ENCODE results near the gene MNX1. TPM values are rescaled to one million over a fixed set of nuclear protein-coding genes. Genes with fewer than 3 reads are reported as not detected.

The MNX1 gene
- total and polyA plus RNA-seq, 10 of the 15 experiments (the other 5 are each of a cell fraction or from before 2014, with no cell fraction given): 0.22 to 2.7 (median 1.3) TPM; not detected in 1

DNA sequence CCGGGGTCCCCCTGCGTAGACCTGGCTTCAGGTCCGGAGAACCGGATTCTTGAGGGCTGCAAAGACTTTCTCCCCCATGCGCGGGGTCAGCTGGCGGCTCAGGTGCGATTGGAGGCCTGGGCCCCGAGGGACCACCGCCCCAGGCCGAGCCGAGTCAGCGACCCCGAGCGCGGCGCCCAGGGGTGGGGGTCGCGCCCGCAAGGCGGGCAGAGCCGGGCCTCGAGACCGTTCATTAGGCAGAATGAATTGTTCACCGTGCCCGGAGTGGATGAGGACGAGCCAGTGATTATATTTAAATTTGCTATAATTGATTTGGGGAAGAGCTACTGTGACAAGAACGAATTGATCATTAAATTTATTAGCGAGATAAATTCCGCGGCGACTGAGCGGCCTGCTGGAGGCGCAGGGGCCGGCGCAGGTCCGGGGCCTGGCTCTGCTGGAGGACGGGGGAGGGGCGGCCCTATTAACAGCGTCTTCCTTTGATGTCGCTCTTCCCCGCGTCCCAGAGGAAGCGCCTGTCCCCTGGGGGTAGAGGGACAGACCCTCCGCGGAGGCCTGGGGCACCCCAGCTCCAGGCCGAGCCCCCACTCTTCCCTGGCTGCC lies 7.5 kb downstream of the MNX1 start (continued):
- TF ChIP-seq IKZF2 (IDR thresholded peaks at IDR 0.05): no peak

DNA sequence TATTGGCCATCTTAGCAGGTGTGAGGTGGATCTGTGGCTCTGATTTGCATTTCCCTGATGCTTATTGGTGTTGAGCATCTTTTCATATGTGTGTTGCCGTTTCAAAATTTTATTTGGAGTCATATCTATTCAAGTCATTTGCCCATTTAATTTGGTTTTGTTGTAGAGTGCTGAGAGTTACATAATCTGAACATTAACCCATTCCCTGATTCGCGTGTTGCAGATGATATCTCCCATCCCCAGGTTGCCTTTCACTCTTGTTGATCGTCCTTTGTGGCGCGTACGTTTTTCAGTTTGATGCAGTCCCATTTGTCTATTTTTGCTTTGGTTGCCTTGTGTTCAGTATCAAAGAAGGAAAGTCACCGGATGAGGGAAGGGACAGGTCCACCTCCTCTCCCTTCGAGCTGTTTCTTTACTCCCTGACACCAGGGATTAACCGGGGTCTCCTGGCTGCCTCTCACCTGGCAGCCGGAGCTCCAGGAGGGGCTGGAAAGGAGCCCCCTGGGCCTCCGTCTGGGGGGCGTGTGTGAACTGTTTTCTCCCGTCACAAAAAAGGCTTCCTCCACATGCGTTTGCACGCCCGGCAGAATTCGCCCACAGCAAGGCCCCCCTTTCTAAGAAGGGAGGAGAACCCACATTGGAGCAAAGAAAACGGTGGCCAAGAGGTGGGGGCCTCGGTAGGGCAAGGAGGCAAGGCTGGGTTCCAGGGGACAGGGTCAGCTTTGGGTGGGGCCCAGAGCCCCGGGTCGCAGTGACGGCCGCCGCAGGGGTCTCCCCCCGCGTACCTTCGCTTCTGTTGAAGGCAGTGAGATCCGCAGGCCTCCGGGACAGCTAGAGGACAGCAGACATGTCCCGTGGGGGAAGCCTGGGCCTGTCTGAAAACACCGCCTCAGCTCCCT lies 8.3 kb downstream of the MNX1 start:
- TF ChIP-seq CBX5 (IDR thresholded peaks at IDR 0.05; ENCODE audit: low read depth) (no peak), TCF12 (IDR thresholded peaks at IDR 0.05; ENCODE audit: low read depth, low read length) (no peak), RBBP5 (conservative IDR thresholded peaks at IDR 0.05) (no peak)
- ChIA-PET RAD21 (ENCODE audit: unreplicated experiment) (no interaction called here), CTCF (no interaction called here), POLR2A (no interaction called here), SMC1A (ENCODE audit: uncharacterized antibody, unreplicated experiment) (no interaction called here)
- H4K20me1 ChIP-seq (ENCODE audit: control insufficient read depth, insufficient read depth): no peaks in the 10 kb centered on the region
- H3K9ac ChIP-seq (ENCODE audit: control insufficient read depth, insufficient read depth, low read length): no peak overlapping the region
- in situ Hi-C loops (cut with MboI) (no loop called here), intact Hi-C loops (cut with micrococcal nuclease; ENCODE audit: unreplicated experiment) (no loop called here)
- H3K27me3 ChIP-seq (replicated peaks in 1 of 2; ENCODE audit: control insufficient read depth in 2 of 2, insufficient read depth in 2 of 2, low read length in 1 of 2): peaks cover 0 to 29% of the 10 kb centered on the region in 2 experiments; a peak in 3 of 4 replicates
- H3K36me3 ChIP-seq (ENCODE audit: control insufficient read depth in 2 of 2, insufficient read depth in 2 of 2, low read length in 1 of 2): no peaks in the 10 kb centered on the region; a peak in 1 of 4 replicates
- ATAC-seq: no peak
- no peaks in the 10 kb centered on the region; the same call in 2 of the 3 replicates for H3K9me3 ChIP-seq (replicated peaks; ENCODE audit: control insufficient read depth, insufficient read depth, low read length)
- WGBS (ENCODE audit: insufficient coverage, insufficient replicate concordance, low lambda C conversion rate, missing lambda C conversion rate): 5% methylated on average over 32 of the region's 32 CpGs
- no peak overlapping the region for H3K4me2 ChIP-seq (ENCODE audit: control insufficient read depth, insufficient read depth)
- no peak overlapping the region for H3K27ac ChIP-seq (ENCODE audit: control insufficient read depth, insufficient read depth)
- H2AFZ ChIP-seq (ENCODE audit: control insufficient read depth, low read depth, low read length): no peak overlapping the region
- no peaks in the 10 kb centered on the region for H3K4me1 ChIP-seq (ENCODE audit: control insufficient read depth, insufficient read depth, low read length)
- H3K4me3 ChIP-seq: no peak overlapping the region
- no peak for FAIRE-seq
- BruUV-seq (replicated peaks): no TSS peak
- H3K79me2 ChIP-seq (ENCODE audit: control insufficient read depth, insufficient read depth, low read length): no peaks in the 10 kb centered on the region
- DNase-seq (ENCODE audit: low read depth, low spot score): no peak
